ENCODE data around the gene E2F4.

DNA sequence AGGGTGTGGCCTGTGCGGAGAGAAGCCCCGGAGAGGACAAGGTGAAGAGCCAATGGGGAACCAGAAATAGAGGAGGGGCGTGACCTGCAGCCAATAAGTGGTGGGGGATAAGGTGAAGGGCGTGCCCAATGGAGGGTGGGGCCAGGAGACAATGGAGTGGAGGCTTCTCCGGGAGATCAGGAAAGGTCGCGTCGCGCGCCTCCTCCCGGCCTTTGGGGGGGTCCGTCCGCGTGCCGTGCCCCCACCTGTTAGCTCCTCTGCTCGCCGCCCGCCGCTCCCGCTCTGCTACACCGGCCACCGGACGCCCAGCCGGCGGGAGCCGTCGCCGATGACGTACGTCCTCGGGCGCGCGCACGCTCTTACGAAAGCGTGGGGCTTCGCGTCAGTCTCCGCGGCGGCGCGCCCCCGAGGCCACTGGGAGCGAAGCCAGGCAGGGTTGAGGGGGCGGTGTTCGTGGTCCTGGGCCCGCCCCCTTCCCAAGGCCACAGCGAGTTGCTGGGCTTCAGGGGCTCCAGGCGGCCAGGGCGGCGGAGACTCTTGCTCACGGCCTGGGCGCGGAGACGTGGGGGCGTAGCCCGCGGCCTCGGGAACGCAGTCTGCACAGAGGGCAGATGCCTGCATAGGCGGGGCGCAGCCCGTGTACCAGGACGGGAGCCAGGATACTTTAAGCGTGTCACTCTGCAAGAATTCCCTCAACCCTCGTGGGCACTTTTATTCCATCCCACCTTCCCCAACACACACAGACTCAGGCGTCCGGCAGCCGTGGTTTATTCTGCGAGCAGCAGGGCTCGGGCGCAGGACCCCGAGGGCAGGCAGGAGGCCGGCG is 8.1 kb upstream of the E2F4 start, which contains the start of gene MATCAP1:
- TF ChIP-seq, protein P1, sequence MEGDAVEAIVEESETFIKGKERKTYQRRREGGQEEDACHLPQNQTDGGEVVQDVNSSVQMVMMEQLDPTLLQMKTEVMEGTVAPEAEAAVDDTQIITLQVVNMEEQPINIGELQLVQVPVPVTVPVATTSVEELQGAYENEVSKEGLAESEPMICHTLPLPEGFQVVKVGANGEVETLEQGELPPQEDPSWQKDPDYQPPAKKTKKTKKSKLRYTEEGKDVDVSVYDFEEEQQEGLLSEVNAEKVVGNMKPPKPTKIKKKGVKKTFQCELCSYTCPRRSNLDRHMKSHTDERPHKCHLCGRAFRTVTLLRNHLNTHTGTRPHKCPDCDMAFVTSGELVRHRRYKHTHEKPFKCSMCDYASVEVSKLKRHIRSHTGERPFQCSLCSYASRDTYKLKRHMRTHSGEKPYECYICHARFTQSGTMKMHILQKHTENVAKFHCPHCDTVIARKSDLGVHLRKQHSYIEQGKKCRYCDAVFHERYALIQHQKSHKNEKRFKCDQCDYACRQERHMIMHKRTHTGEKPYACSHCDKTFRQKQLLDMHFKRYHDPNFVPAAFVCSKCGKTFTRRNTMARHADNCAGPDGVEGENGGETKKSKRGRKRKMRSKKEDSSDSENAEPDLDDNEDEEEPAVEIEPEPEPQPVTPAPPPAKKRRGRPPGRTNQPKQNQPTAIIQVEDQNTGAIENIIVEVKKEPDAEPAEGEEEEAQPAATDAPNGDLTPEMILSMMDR (conservative IDR thresholded peaks at IDR 0.05; ENCODE audit: low read depth, low read length): no peak
- TF ChIP-seq EZH2 (IDR thresholded peaks at IDR 0.05; ENCODE audit: borderline replicate concordance, low read depth, low read length, poor library complexity, severe bottlenecking): no peak

Measured in A673 (cell line).